Measurements from ENCODE around the gene C1orf116. TPM values are rescaled to one million over a fixed set of nuclear protein-coding genes. Genes with fewer than 3 reads are reported as not detected.

The C1orf116 gene
- total RNA-seq, 1 donor from 2014 or later = not detected

GRCh38 chr1:207004931-207005830 is 27.4 kb downstream of the C1orf116 start:
- H3K27me3 ChIP-seq (ENCODE audit: control insufficient read depth in 3 of 3, insufficient read depth in 3 of 3, low read length in 3 of 3) = no peaks in the 10 kb centered on the region
- no peaks in the 10 kb centered on the region for H3K4me1 ChIP-seq (ENCODE audit: control insufficient read depth in 3 of 3, insufficient read depth in 3 of 3, low read length in 3 of 3)
- H3K9me3 ChIP-seq (ENCODE audit: control insufficient read depth in 3 of 3, low read length in 3 of 3) = no peaks in the 10 kb centered on the region
- H3K9ac ChIP-seq (ENCODE audit: low read depth in 1 of 3, low read length in 3 of 3) = no peak overlapping the region
- H3K27ac ChIP-seq (ENCODE audit: low read depth, low read length) = no peak overlapping the region
- no peak overlapping the region for H3K4me3 ChIP-seq (ENCODE audit: low read length in 3 of 3)
- H3K36me3 ChIP-seq (ENCODE audit: control insufficient read depth in 3 of 3, insufficient read depth in 3 of 3, low read length in 3 of 3) = no peaks in the 10 kb centered on the region

- no peaks in the 10 kb centered on the region for H3K9me3 ChIP-seq (ENCODE audit: control insufficient read depth in 3 of 3, low read length in 3 of 3)
Observed at GRCh38 chr1:207003210-207003609, 29.3 kb downstream of the C1orf116 start.

GRCh38 chr1:207002724-207003146 is 29.8 kb downstream of the C1orf116 start:
- no peaks in the 10 kb centered on the region for H3K36me3 ChIP-seq (ENCODE audit: control insufficient read depth in 3 of 3, insufficient read depth in 3 of 3, low read length in 3 of 3)
- no peaks in the 10 kb centered on the region for H3K27me3 ChIP-seq (ENCODE audit: control insufficient read depth in 3 of 3, insufficient read depth in 3 of 3, low read length in 3 of 3)
- no peak overlapping the region for H3K27ac ChIP-seq (ENCODE audit: low read depth, low read length)
- no peak overlapping the region for H3K9ac ChIP-seq (ENCODE audit: low read depth in 1 of 3, low read length in 3 of 3)
- no peak overlapping the region for H3K4me3 ChIP-seq (ENCODE audit: low read length in 3 of 3)
- no peaks in the 10 kb centered on the region for H3K9me3 ChIP-seq (ENCODE audit: control insufficient read depth in 3 of 3, low read length in 3 of 3)
- no peaks in the 10 kb centered on the region for H3K4me1 ChIP-seq (ENCODE audit: control insufficient read depth in 3 of 3, insufficient read depth in 3 of 3, low read length in 3 of 3)

More at GRCh38 chr1:207003210-207003609, 29.3 kb downstream of the C1orf116 start:
- no peak overlapping the region for H3K9ac ChIP-seq (ENCODE audit: low read depth in 1 of 3, low read length in 3 of 3)
- H3K4me3 ChIP-seq (ENCODE audit: low read length in 3 of 3) = no peak overlapping the region
- H3K27me3 ChIP-seq (ENCODE audit: control insufficient read depth in 3 of 3, insufficient read depth in 3 of 3, low read length in 3 of 3) = no peaks in the 10 kb centered on the region
- no peaks in the 10 kb centered on the region for H3K4me1 ChIP-seq (ENCODE audit: control insufficient read depth in 3 of 3, insufficient read depth in 3 of 3, low read length in 3 of 3)
- H3K27ac ChIP-seq (ENCODE audit: low read depth, low read length) = no peak overlapping the region
- no peaks in the 10 kb centered on the region for H3K36me3 ChIP-seq (ENCODE audit: control insufficient read depth in 3 of 3, insufficient read depth in 3 of 3, low read length in 3 of 3)

GRCh38 chr1:207001492-207002245 is 30.9 kb downstream of the C1orf116 start:
- Histone ChIP-seq H3K27ac (ENCODE audit: low read depth, low read length) (no peak overlapping the region), H3K27me3 (ENCODE audit: control insufficient read depth in 3 of 3, insufficient read depth in 3 of 3, low read length in 3 of 3) (no peaks in the 10 kb centered on the region), H3K4me3 (ENCODE audit: low read length in 3 of 3) (no peak overlapping the region), H3K9me3 (ENCODE audit: control insufficient read depth in 3 of 3, low read length in 3 of 3) (no peaks in the 10 kb centered on the region), H3K36me3 (ENCODE audit: control insufficient read depth in 3 of 3, insufficient read depth in 3 of 3, low read length in 3 of 3) (no peaks in the 10 kb centered on the region), H3K9ac (ENCODE audit: low read depth in 1 of 3, low read length in 3 of 3) (no peak overlapping the region), H3K4me1 (ENCODE audit: control insufficient read depth in 3 of 3, insufficient read depth in 3 of 3, low read length in 3 of 3) (no peaks in the 10 kb centered on the region)

- Histone ChIP-seq H3K4me1 (ENCODE audit: control insufficient read depth in 3 of 3, insufficient read depth in 3 of 3, low read length in 3 of 3) (no peaks in the 10 kb centered on the region), H3K9ac (ENCODE audit: low read depth in 1 of 3, low read length in 3 of 3) (no peak overlapping the region), H3K27me3 (ENCODE audit: control insufficient read depth in 3 of 3, insufficient read depth in 3 of 3, low read length in 3 of 3) (no peaks in the 10 kb centered on the region), H3K36me3 (ENCODE audit: control insufficient read depth in 3 of 3, insufficient read depth in 3 of 3, low read length in 3 of 3) (no peaks in the 10 kb centered on the region), H3K27ac (ENCODE audit: low read depth, low read length) (no peak overlapping the region), H3K4me3 (ENCODE audit: low read length in 3 of 3) (no peak overlapping the region), H3K9me3 (ENCODE audit: control insufficient read depth in 3 of 3, low read length in 3 of 3) (no peaks in the 10 kb centered on the region)
Observed at GRCh38 chr1:207000651-207001291, 31.8 kb downstream of the C1orf116 start.

GRCh38 chr1:206998816-206999215 is 33.7 kb downstream of the C1orf116 start:
- Histone ChIP-seq H3K4me1 (ENCODE audit: control insufficient read depth in 3 of 3, insufficient read depth in 3 of 3, low read length in 3 of 3) (no peaks in the 10 kb centered on the region), H3K9ac (ENCODE audit: low read depth in 1 of 3, low read length in 3 of 3) (no peak overlapping the region), H3K4me3 (ENCODE audit: low read length in 3 of 3) (no peak overlapping the region), H3K36me3 (ENCODE audit: control insufficient read depth in 3 of 3, insufficient read depth in 3 of 3, low read length in 3 of 3) (no peaks in the 10 kb centered on the region), H3K27ac (ENCODE audit: low read depth, low read length) (no peak overlapping the region), H3K27me3 (ENCODE audit: control insufficient read depth in 3 of 3, insufficient read depth in 3 of 3, low read length in 3 of 3) (no peaks in the 10 kb centered on the region), H3K9me3 (ENCODE audit: control insufficient read depth in 3 of 3, low read length in 3 of 3) (no peaks in the 10 kb centered on the region)

GRCh38 chr1:206992790-206993189 is 39.8 kb downstream of the C1orf116 start:
- no peak overlapping the region for H3K4me3 ChIP-seq (ENCODE audit: low read length in 3 of 3)
- no peaks in the 10 kb centered on the region for H3K36me3 ChIP-seq (ENCODE audit: control insufficient read depth in 3 of 3, insufficient read depth in 3 of 3, low read length in 3 of 3)
- H3K4me1 ChIP-seq (ENCODE audit: control insufficient read depth in 3 of 3, insufficient read depth in 3 of 3, low read length in 3 of 3) = no peaks in the 10 kb centered on the region
- peaks cover 0 to 8% (median 0%) of the 10 kb centered on the region in 3 donors for H3K27me3 ChIP-seq (ENCODE audit: control insufficient read depth in 3 of 3, insufficient read depth in 3 of 3, low read length in 3 of 3)
- no peak overlapping the region for H3K9ac ChIP-seq (ENCODE audit: low read depth in 1 of 3, low read length in 3 of 3)
- no peak overlapping the region for H3K27ac ChIP-seq (ENCODE audit: low read depth, low read length)
- no peaks in the 10 kb centered on the region for H3K9me3 ChIP-seq (ENCODE audit: control insufficient read depth in 3 of 3, low read length in 3 of 3)

- Histone ChIP-seq H3K27ac (ENCODE audit: low read depth, low read length) (no peak overlapping the region), H3K4me1 (ENCODE audit: control insufficient read depth in 3 of 3, insufficient read depth in 3 of 3, low read length in 3 of 3) (no peaks in the 10 kb centered on the region), H3K9ac (ENCODE audit: low read depth in 1 of 3, low read length in 3 of 3) (no peak overlapping the region), H3K4me3 (ENCODE audit: low read length in 3 of 3) (no peak overlapping the region), H3K9me3 (ENCODE audit: control insufficient read depth in 3 of 3, low read length in 3 of 3) (no peaks in the 10 kb centered on the region), H3K27me3 (ENCODE audit: control insufficient read depth in 3 of 3, insufficient read depth in 3 of 3, low read length in 3 of 3) (peaks cover 0 to 11% (median 8%) of the 10 kb centered on the region in 3 donors), H3K36me3 (ENCODE audit: control insufficient read depth in 3 of 3, insufficient read depth in 3 of 3, low read length in 3 of 3) (no peaks in the 10 kb centered on the region)
Observed at GRCh38 chr1:206987873-206988272, 44.7 kb downstream of the C1orf116 start.

GRCh38 chr1:206986885-206987284 is 45.7 kb downstream of the C1orf116 start:
- Histone ChIP-seq H3K9ac (ENCODE audit: low read depth in 1 of 3, low read length in 3 of 3) (no peak overlapping the region), H3K36me3 (ENCODE audit: control insufficient read depth in 3 of 3, insufficient read depth in 3 of 3, low read length in 3 of 3) (no peaks in the 10 kb centered on the region), H3K4me1 (ENCODE audit: control insufficient read depth in 3 of 3, insufficient read depth in 3 of 3, low read length in 3 of 3) (no peaks in the 10 kb centered on the region), H3K27me3 (ENCODE audit: control insufficient read depth in 3 of 3, insufficient read depth in 3 of 3, low read length in 3 of 3) (peaks cover 0 to 11% (median 3%) of the 10 kb centered on the region in 3 donors), H3K4me3 (ENCODE audit: low read length in 3 of 3) (no peak overlapping the region), H3K9me3 (ENCODE audit: control insufficient read depth in 3 of 3, low read length in 3 of 3) (no peaks in the 10 kb centered on the region), H3K27ac (ENCODE audit: low read depth, low read length) (no peak overlapping the region)

Measured in skeletal muscle tissue (tissue), 4 donors.